ENCODE results near the gene GNAZ. TPM values are rescaled to one million over a fixed set of nuclear protein-coding genes. Genes with fewer than 3 reads are reported as not detected.

GNAZ gene
- total RNA-seq, 5 donors from 2014 or later (not counting 1 experiment from before 2014, with no cell fraction given): 0.70 to 1.4 (median 1.3) TPM

DNA sequence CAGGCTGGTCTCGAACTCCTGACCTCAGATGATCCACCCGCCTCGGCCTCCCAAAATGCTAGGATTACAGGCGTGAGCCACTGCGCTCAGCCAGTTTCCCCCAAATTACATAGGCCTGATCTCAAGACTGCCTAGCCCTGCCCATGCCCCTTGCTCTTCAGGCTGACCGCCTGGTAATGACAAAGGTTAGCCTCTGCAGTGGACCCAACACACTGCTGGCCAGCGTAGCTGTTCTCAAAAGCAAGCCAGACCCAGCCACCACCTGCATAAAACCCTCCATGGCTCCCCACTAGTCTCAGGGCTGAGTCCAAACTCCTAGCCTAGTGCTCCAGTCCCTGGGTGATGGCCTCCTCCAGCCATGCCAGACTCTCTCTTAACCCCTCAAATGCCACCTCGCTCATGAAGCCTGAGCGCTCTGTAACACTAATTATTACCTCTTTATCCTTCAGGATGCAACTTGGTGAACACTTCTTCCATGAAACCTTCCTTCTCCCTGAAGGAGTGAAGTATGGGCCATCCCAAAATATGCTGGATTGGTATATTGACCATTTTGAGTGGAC, 72.3 kb downstream of the GNAZ start:
- no peak for ATAC-seq (replicated peaks in 1 of 4)
- no peaks in the 10 kb centered on the region for H3K27me3 Mint-ChIP-seq
- H3K27me3 ChIP-seq (replicated peaks in 1 of 2; ENCODE audit: control insufficient read depth in 2 of 2, extremely low read depth in 1 of 2, insufficient read depth in 2 of 2, low read length in 1 of 2): no peaks in the 10 kb centered on the region
- no peaks in the 10 kb centered on the region for H3K36me3 Mint-ChIP-seq
- 98% methylated on average over 3 of the region's 9 CpGs for WGBS (ENCODE audit: insufficient coverage)
- CTCF ChIA-PET: interaction anchor here in 1 of 2 donors (0.7 to 1.1 kb wide), 5 partner anchors 10 to 294 kb away, joined by 3 to 6 read pairs (median 4); no protein-coding TSS in a partner anchor
- H3K9me3 Mint-ChIP-seq: no peaks in the 10 kb centered on the region
- no peaks in the 10 kb centered on the region for H3K9me3 ChIP-seq
- peaks cover 63 to 77% (median 65%) of the 10 kb centered on the region in 3 donors for H3K4me1 Mint-ChIP-seq
- no peaks in the 10 kb centered on the region for H3K36me3 ChIP-seq (ENCODE audit: control insufficient read depth in 2 of 2, extremely low read depth in 1 of 2, insufficient read depth in 1 of 2, low read length in 1 of 2)
- H3K4me3 ChIP-seq (ENCODE audit: control insufficient read depth in 1 of 2, extremely low read depth in 1 of 2, low read length in 1 of 2): peak overlapping the region in 1 of 2 donors; percentile 17
- POLR2A ChIA-PET: interaction anchor here in 1 of 2 donors (0.6 to 0.9 kb wide), 3 partner anchors 24 to 554 kb away, joined by 6 to 11 read pairs (median 8); no protein-coding TSS in a partner anchor
- DNase-seq: no peak
- peak overlapping the region; percentile 58 to 75 (median 64) for H3K4me3 Mint-ChIP-seq
- H3K27ac Mint-ChIP-seq: peak overlapping the region; percentile 88 to 89
- H3K4me1 ChIP-seq (ENCODE audit: control insufficient read depth in 1 of 2, extremely low read depth in 1 of 2, insufficient read depth in 2 of 2, low read length in 2 of 2): peaks cover 28 to 84% of the 10 kb centered on the region in 2 experiments
- H3K27ac ChIP-seq (ENCODE audit: low read length): peak overlapping the region; percentile 90

DNA sequence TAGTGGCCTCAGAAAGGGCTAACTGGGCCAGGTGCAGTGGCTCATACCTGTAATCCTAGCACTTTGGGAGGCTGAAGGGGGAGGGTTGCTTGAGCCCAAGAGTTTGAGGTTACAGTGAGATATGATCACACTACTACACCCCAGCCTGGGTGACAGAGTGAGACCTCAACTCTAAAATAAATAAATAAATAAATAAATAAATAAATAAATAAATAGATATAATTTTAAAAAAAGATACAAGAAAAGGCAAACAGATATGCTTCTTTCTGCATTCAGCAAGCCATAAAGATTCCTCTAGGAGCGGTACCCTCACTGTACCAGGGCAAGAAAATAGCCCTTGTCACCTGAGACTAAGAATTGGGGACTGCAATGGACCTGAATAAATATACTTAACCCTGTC, 72.8 kb downstream of the GNAZ start:
- Mint-ChIP-seq H3K9me3 (no peaks in the 10 kb centered on the region), H3K36me3 (no peaks in the 10 kb centered on the region), H3K27me3 (no peaks in the 10 kb centered on the region), H3K4me1 (peaks cover 58 to 72% (median 60%) of the 10 kb centered on the region in 3 donors), H3K4me3 (peak overlapping the region in 2 of 3 donors; percentile 58 to 75), H3K27ac (peak overlapping the region; percentile 88 to 89)
- WGBS (ENCODE audit: insufficient coverage): no CpG with 5 or more reads among the region's 1 CpG
- ChIA-PET CTCF (no interaction called here), POLR2A (no interaction called here)
- Histone ChIP-seq H3K9me3 (no peaks in the 10 kb centered on the region), H3K4me1 (ENCODE audit: control insufficient read depth in 1 of 2, extremely low read depth in 1 of 2, insufficient read depth in 2 of 2, low read length in 2 of 2) (peaks cover 25 to 79% of the 10 kb centered on the region in 2 experiments), H3K27me3 (replicated peaks in 1 of 2; ENCODE audit: control insufficient read depth in 2 of 2, extremely low read depth in 1 of 2, insufficient read depth in 2 of 2, low read length in 1 of 2) (no peaks in the 10 kb centered on the region), H3K4me3 (ENCODE audit: control insufficient read depth in 1 of 2, extremely low read depth in 1 of 2, low read length in 1 of 2) (no peak overlapping the region), H3K27ac (ENCODE audit: low read length) (peak overlapping the region; percentile 90), H3K36me3 (ENCODE audit: control insufficient read depth in 2 of 2, extremely low read depth in 1 of 2, insufficient read depth in 1 of 2, low read length in 1 of 2) (no peaks in the 10 kb centered on the region)
- no peak for DNase-seq
- no peak for ATAC-seq (replicated peaks in 1 of 4)

DNA sequence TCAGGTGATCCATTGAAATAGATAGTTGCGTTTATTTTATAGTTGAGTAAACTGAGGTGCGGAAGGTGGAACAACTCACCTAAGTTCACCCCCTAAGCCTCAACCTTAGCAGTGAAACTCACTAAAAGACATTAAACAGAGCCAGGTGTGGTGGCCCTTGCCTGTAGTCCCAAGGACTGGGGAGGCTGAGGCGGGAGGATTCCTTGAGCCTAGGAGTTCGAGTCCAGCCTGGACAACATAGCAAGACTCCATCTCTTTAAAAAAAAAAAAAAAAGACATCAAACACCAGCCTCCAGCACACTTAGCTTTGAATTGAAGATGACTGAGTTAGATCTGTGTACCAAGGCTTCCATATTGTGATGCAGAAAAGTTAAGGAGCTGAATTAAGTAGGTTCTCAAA, 74.1 kb downstream of the GNAZ start:
- Histone ChIP-seq H3K27ac (ENCODE audit: low read length) (peak overlapping the region; percentile 80), H3K9me3 (no peaks in the 10 kb centered on the region), H3K27me3 (replicated peaks in 1 of 2; ENCODE audit: control insufficient read depth in 2 of 2, extremely low read depth in 1 of 2, insufficient read depth in 2 of 2, low read length in 1 of 2) (no peaks in the 10 kb centered on the region), H3K4me1 (ENCODE audit: control insufficient read depth in 1 of 2, extremely low read depth in 1 of 2, insufficient read depth in 2 of 2, low read length in 2 of 2) (peaks cover 25 to 66% of the 10 kb centered on the region in 2 experiments), H3K4me3 (ENCODE audit: control insufficient read depth in 1 of 2, extremely low read depth in 1 of 2, low read length in 1 of 2) (peak overlapping the region in 1 of 2 donors; percentile 46), H3K36me3 (ENCODE audit: control insufficient read depth in 2 of 2, extremely low read depth in 1 of 2, insufficient read depth in 1 of 2, low read length in 1 of 2) (no peaks in the 10 kb centered on the region)
- Mint-ChIP-seq H3K27ac (peak overlapping the region; percentile 90 to 91), H3K9me3 (no peaks in the 10 kb centered on the region), H3K36me3 (no peaks in the 10 kb centered on the region), H3K4me1 (peaks cover 48 to 62% (median 50%) of the 10 kb centered on the region in 3 donors), H3K27me3 (no peaks in the 10 kb centered on the region), H3K4me3 (peak overlapping the region; percentile 70 to 78 (median 74))
- no peak for DNase-seq
- CTCF ChIA-PET: interaction anchor here in 1 of 2 donors (0.6 to 1.1 kb wide), 8 partner anchors 9 to 141 kb away, joined by 3 to 8 read pairs (median 4); partner anchors contain the start of gene BCR
- no CpG with 5 or more reads among the region's 4 CpGs for WGBS (ENCODE audit: insufficient coverage)
- no peak for ATAC-seq (replicated peaks in 1 of 4)
- POLR2A ChIA-PET: interaction anchor here in 1 of 2 donors (0.6 kb wide), 2 partner anchors 9 to 145 kb away, joined by 3 to 7 read pairs; no protein-coding TSS in a partner anchor

DNA sequence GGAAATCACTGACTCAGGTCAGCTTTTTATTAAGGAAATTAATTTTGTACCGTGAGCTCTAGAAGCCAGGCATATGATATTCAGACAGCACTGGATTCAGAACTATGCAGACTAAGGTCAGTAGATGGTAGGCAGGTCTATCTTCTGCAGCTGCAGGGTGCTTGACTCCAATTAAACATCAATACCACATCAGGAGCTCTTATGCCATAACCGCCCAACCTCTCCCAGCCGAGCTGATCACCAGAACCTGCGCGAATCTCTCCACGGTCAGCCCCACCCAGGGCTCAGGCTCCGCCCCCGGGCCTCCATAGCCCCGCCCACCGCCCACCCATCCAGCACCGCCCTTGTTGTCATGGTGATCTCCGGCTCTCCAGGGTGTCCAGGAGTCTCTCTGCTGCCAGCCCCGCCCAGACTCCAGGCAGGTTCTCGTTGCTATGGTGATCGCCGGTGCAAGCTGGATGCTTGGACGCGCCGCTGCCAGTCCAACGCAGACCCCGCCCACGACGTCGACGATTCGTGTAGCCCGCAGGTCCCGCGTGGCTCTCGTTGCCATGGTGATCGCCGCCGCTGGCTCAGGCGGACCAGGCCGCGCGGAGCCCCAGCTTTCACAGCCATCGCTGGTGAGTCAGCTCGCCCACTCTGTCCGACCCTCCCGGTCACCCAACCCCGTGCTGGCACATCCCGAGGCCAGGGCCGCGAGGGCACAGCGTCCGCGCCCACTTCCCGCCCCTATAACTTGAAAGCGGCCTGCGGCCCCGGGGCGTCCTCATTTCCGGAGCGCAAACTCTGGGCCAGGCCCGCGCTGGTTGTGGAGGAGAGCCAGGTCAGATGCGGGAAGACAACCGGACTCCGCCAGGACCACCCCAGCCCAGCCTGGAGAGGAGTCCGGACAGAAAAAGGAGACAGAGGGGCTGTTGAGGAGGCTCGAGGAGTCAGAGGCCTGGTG, 74.9 kb downstream of the GNAZ start, which contains the start of gene RAB36:
RAB36 (plus strand) TSS at position 546 of the 946 bp plus-strand sequence. CDS start 1,140 bp downstream, outside the sequence.
- no peaks in the 10 kb centered on the region for H3K36me3 Mint-ChIP-seq
- H3K27me3 ChIP-seq (replicated peaks in 1 of 2; ENCODE audit: control insufficient read depth in 2 of 2, extremely low read depth in 1 of 2, insufficient read depth in 2 of 2, low read length in 1 of 2): no peaks in the 10 kb centered on the region
- ChIA-PET POLR2A (interaction anchor here in 1 of 2 donors (0.6 to 1.0 kb wide), 2 partner anchors 9 to 26 kb away, joined by 3 to 7 read pairs; no protein-coding TSS in a partner anchor), CTCF (interaction anchor here in 1 of 2 donors (0.7 to 1.1 kb wide), 7 partner anchors 9 to 134 kb away, joined by 3 to 8 read pairs (median 3); partner anchors contain the start of gene BCR)
- peak; percentile 51 to 61 (median 56) for ATAC-seq (replicated peaks in 1 of 4)
- peak within 1 kb of the TSS; percentile 90 to 91 for H3K27ac Mint-ChIP-seq
- no peaks in the 10 kb centered on the region for H3K36me3 ChIP-seq (ENCODE audit: control insufficient read depth in 2 of 2, extremely low read depth in 1 of 2, insufficient read depth in 1 of 2, low read length in 1 of 2)
- peak within 1 kb of the TSS; percentile 80 for H3K27ac ChIP-seq (ENCODE audit: low read length)
- peak within 1 kb of the TSS; percentile 70 to 78 (median 74) for H3K4me3 Mint-ChIP-seq
- H3K9me3 ChIP-seq: no peaks in the 10 kb centered on the region
- no peaks in the 10 kb centered on the region for H3K27me3 Mint-ChIP-seq
- DNase-seq: peak; percentile 65 to 96 (median 85)
- no peaks in the 10 kb centered on the region for H3K9me3 Mint-ChIP-seq
- H3K4me1 Mint-ChIP-seq: peaks cover 48 to 57% (median 49%) of the 10 kb centered on the region in 3 donors
- WGBS (ENCODE audit: insufficient coverage): 28% methylated on average over 57 of the region's 62 CpGs
- H3K4me1 ChIP-seq (ENCODE audit: control insufficient read depth in 1 of 2, extremely low read depth in 1 of 2, insufficient read depth in 2 of 2, low read length in 2 of 2): peaks cover 23 to 60% of the 10 kb centered on the region in 2 experiments
- peak within 1 kb of the TSS in 1 of 2 donors; percentile 46 for H3K4me3 ChIP-seq (ENCODE audit: control insufficient read depth in 1 of 2, extremely low read depth in 1 of 2, low read length in 1 of 2)

DNA sequence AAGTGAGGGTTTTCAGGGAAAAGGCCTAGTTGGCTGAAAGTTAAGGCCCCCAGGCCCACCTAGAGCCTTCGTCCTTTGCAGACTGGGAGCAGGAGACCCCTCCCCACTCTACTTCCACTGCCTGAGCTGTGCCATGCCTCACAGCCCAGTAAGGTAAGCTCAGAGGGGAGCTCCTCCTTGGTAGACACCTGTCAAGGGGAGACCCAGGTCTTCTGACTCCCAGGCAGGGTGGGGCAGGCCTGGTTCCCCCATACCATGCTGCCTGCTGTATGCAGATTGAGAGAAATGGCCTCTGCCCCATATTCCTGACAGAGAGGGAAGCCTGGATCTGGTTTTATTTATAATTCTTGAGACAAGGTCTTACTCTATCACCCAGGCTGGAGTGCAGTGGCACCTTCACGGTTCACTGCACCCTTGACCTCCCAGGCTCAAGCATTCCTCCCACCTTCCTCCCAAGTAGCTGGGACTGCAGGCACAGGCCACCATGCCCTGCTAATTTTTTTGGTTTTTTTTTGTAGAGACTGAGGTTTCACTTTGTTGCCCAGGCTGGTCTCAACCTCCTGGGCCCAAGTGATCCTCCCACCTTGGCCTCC, 75.7 kb downstream of the GNAZ start:
- ATAC-seq (replicated peaks in 1 of 4): no peak
- H3K4me3 ChIP-seq (ENCODE audit: control insufficient read depth in 1 of 2, extremely low read depth in 1 of 2, low read length in 1 of 2): peak overlapping the region in 1 of 2 donors; percentile 46
- CTCF ChIA-PET: interaction anchor here in 1 of 2 donors (1.1 kb wide), 1 partner anchor 33 kb away, joined by 3 read pairs; no protein-coding TSS in a partner anchor
- peaks cover 18 to 52% of the 10 kb centered on the region in 2 experiments for H3K4me1 ChIP-seq (ENCODE audit: control insufficient read depth in 1 of 2, extremely low read depth in 1 of 2, insufficient read depth in 2 of 2, low read length in 2 of 2)
- no peaks in the 10 kb centered on the region for H3K9me3 ChIP-seq
- no peaks in the 10 kb centered on the region for H3K27me3 Mint-ChIP-seq
- no CpG with 5 or more reads among the region's 2 CpGs for WGBS (ENCODE audit: insufficient coverage)
- no peak for DNase-seq
- H3K36me3 Mint-ChIP-seq: no peaks in the 10 kb centered on the region
- H3K4me3 Mint-ChIP-seq: peak overlapping the region in 2 of 3 donors; percentile 70 to 74
- H3K27ac Mint-ChIP-seq: peak overlapping the region; percentile 90 to 91
- peak overlapping the region; percentile 80 for H3K27ac ChIP-seq (ENCODE audit: low read length)
- H3K27me3 ChIP-seq (replicated peaks in 1 of 2; ENCODE audit: control insufficient read depth in 2 of 2, extremely low read depth in 1 of 2, insufficient read depth in 2 of 2, low read length in 1 of 2): no peaks in the 10 kb centered on the region
- peaks cover 43 to 49% (median 45%) of the 10 kb centered on the region in 3 donors for H3K4me1 Mint-ChIP-seq
- POLR2A ChIA-PET: interaction anchor here in 1 of 2 donors (1.0 kb wide), 1 partner anchor 26 kb away, joined by 3 read pairs; no protein-coding TSS in a partner anchor
- H3K36me3 ChIP-seq (ENCODE audit: control insufficient read depth in 2 of 2, extremely low read depth in 1 of 2, insufficient read depth in 1 of 2, low read length in 1 of 2): no peaks in the 10 kb centered on the region
- H3K9me3 Mint-ChIP-seq: no peaks in the 10 kb centered on the region
